Activated T-cell treated with anti-CD3 and anti-CD28 coated beads, Interleukin-2, amount 50 U/mL, for 4 hours (primary cell): Measurements from ENCODE around the gene PLPPR4. TPM values are rescaled to one million over a fixed set of nuclear protein-coding genes. Genes with fewer than 3 reads are reported as not detected.

ENCODE experiments used
- ATAC-seq, 2 donors: fragments of 200-7000 bp; cut with Tn5 transposase; one replicate each; pipeline ENCODE4 v1.10.0; 2021
- DNase-seq: peaks from one replicate; pipeline ENCODE4 v3.0.0-alpha.2; 2020
- H3K27me3 Mint-ChIP-seq: one replicate; pipeline ENCODE4 v1.8.0; 2021; ENCODE audit warnings: low read depth, mixed read lengths
- H3K36me3 Mint-ChIP-seq: one replicate; pipeline ENCODE4 v1.8.0; 2022; ENCODE audit warnings: mixed read lengths; ENCODE audit not compliant: insufficient read depth
- H3K4me1 Mint-ChIP-seq: one replicate; pipeline ENCODE4 v1.8.0; 2021; ENCODE audit warnings: low read depth, mixed read lengths
- H3K4me3 Mint-ChIP-seq: one replicate; pipeline ENCODE4 v1.8.0; 2021; ENCODE audit warnings: mild to moderate bottlenecking, moderate library complexity, mixed read lengths
- H3K9me3 Mint-ChIP-seq: one replicate; pipeline ENCODE4 v1.8.0; 2021; ENCODE audit warnings: mixed read lengths
- total RNA-seq, 3 donors: library from RNA; stranded (reverse); gene quantifications; one replicate each; pipeline ENCODE4 v1.2.1, GENCODE V29; 2021

Gene PLPPR4, protein sequence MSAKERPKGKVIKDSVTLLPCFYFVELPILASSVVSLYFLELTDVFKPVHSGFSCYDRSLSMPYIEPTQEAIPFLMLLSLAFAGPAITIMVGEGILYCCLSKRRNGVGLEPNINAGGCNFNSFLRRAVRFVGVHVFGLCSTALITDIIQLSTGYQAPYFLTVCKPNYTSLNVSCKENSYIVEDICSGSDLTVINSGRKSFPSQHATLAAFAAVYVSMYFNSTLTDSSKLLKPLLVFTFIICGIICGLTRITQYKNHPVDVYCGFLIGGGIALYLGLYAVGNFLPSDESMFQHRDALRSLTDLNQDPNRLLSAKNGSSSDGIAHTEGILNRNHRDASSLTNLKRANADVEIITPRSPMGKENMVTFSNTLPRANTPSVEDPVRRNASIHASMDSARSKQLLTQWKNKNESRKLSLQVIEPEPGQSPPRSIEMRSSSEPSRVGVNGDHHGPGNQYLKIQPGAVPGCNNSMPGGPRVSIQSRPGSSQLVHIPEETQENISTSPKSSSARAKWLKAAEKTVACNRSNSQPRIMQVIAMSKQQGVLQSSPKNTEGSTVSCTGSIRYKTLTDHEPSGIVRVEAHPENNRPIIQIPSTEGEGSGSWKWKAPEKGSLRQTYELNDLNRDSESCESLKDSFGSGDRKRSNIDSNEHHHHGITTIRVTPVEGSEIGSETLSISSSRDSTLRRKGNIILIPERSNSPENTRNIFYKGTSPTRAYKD
- not detected for total RNA-seq

DNA sequence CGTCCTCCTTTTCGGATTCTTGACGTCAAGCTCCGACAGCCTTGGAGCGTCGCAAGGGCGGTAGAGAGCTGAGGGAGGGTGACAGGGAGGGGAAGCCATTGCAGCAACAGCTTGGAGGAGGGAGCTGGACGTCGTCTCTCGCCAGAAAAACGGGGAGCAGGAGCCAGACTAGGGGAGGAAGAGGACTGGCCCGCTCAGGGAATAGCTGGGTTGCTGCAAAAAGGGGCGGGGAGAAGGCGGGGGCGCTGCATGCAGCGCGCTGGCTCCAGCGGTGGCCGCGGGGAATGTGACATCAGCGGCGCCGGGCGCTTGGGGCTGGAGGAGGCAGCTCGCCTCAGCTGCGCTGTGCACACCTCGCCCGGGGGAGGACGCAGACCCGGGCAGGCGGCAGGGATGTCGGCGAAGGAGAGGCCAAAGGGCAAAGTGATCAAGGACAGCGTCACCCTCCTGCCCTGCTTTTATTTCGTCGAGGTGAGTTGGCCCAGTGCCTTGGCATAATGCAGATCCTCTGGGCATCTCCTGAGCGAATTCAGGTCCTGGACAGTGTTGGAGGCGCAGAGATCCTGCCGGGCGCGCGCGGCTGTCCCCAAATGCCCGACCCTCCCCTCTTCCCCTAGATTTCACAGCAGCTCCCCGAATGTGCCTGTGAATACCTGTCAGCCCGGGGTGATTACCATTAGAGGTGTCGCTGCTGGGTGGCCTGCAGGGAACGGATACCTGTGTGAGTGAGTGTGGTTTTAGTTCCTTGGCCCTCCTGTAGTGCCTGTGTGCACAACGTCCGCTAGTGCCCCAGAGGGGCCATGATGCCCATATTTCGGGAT, at the start of gene PLPPR4:
Gene PLPPR4 (plus strand): TSS at position 292 of the 821 bp plus-strand sequence. CDS start 102 bp downstream, at position 394.
- H3K27me3 Mint-ChIP-seq = peaks cover 37% of the 10 kb centered on the region
- ATAC-seq (peak; percentile 32 to 51), DNase-seq (no peak)
- H3K9me3 Mint-ChIP-seq = no peaks in the 10 kb centered on the region
- peak within 1 kb of the TSS; percentile 6 for H3K4me3 Mint-ChIP-seq
- H3K36me3 Mint-ChIP-seq = no peaks in the 10 kb centered on the region
- no peaks in the 10 kb centered on the region for H3K4me1 Mint-ChIP-seq

DNA sequence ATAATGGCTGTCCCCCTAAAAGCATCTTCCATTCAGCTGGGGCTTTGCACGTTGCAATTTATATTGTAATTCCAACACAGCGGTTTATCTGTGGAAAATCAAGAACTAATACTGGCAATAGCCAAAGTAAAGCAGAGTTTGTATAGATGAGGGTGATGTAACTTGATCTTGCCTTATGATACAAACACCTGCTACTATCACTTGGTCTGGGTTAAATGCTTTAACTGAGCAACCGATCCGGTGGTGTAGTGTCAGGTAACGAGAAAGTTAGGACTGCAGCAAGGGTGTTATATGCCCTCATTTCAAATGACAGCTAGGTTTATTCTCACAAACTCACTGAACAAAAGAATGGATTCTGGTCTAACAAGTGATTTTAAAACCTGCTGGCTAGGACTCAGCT, 47.3 kb upstream of the PLPPR4 start:
- H3K27me3 Mint-ChIP-seq = peaks cover 5% of the 10 kb centered on the region
- no peak overlapping the region for H3K4me3 Mint-ChIP-seq
- no peaks in the 10 kb centered on the region for H3K36me3 Mint-ChIP-seq
- ATAC-seq (no peak), DNase-seq (no peak)
- H3K4me1 Mint-ChIP-seq = no peaks in the 10 kb centered on the region
- peaks cover 10% of the 10 kb centered on the region for H3K9me3 Mint-ChIP-seq

DNA sequence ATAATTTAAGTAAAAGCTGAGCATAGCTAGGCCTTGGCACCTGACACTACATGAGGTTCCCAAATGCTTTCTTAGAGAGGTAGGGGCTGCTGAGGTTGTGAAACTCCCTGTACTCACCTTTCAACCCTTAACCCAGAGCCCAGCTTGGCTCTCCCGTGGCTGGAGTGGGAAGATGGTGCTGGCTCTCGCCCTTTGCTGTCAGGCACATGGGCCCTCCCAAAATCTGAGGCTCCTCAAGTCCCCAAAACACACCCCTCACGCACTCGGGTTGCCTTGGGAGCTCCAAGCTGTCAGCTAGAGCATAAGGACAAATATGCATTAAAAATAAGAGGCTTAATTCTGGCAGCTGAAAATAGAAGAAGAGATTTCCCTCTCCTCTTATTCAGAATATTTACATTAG, 46.7 kb upstream of the PLPPR4 start:
- H3K4me1 Mint-ChIP-seq = no peaks in the 10 kb centered on the region
- H3K27me3 Mint-ChIP-seq = peaks cover 5% of the 10 kb centered on the region
- no peaks in the 10 kb centered on the region for H3K36me3 Mint-ChIP-seq
- DNase-seq (no peak), ATAC-seq (no peak)
- H3K4me3 Mint-ChIP-seq = no peak overlapping the region
- H3K9me3 Mint-ChIP-seq = peaks cover 10% of the 10 kb centered on the region

DNA sequence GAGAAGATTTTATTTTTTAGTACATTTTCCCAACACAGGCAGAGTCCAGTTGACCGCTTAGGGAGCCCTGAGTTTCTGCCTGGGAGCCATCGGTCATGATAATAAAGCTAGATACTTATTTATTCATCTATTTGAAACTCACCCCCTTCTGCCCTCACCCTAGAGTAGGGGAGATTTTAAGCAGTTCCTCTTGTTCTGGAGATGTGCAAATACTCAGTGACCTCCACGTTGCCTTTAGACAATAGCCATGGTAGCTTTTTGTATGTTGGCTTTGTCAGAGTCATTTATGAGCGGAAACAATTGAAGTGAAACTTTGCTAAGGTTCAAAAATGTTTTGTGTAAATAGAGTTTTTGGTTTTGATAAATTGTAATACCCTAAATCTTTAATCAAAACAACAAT, 45.7 kb upstream of the PLPPR4 start:
- Mint-ChIP-seq H3K4me3 (no peak overlapping the region), H3K4me1 (no peaks in the 10 kb centered on the region), H3K36me3 (no peaks in the 10 kb centered on the region), H3K9me3 (peaks cover 10% of the 10 kb centered on the region), H3K27me3 (peaks cover 5% of the 10 kb centered on the region)
- ATAC-seq = no peak
- DNase-seq = no peak

DNA sequence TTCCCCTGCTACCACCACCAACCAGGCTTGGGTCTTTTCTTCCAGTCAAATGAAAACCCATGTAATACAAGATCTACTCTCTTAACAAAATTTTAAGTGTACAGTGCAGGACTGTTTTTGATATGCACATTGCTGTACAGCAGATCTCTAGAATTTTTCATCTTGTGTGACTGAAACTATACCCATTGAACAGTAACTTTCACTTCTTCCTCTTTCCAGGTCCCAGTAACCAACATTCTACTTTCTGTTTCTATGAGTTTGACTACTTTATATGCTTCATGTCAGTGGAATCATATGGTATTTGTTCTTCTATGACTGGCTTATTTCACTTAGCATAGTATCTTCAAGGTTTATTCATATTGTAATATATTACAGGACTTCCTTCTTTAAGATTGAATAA, 45.3 kb upstream of the PLPPR4 start:
- Mint-ChIP-seq H3K36me3 (no peaks in the 10 kb centered on the region), H3K4me3 (no peak overlapping the region), H3K4me1 (no peaks in the 10 kb centered on the region), H3K9me3 (peaks cover 10% of the 10 kb centered on the region), H3K27me3 (peaks cover 5% of the 10 kb centered on the region)
- DNase-seq (no peak), ATAC-seq (peak in 1 of 2 donors; percentile 18)

DNA sequence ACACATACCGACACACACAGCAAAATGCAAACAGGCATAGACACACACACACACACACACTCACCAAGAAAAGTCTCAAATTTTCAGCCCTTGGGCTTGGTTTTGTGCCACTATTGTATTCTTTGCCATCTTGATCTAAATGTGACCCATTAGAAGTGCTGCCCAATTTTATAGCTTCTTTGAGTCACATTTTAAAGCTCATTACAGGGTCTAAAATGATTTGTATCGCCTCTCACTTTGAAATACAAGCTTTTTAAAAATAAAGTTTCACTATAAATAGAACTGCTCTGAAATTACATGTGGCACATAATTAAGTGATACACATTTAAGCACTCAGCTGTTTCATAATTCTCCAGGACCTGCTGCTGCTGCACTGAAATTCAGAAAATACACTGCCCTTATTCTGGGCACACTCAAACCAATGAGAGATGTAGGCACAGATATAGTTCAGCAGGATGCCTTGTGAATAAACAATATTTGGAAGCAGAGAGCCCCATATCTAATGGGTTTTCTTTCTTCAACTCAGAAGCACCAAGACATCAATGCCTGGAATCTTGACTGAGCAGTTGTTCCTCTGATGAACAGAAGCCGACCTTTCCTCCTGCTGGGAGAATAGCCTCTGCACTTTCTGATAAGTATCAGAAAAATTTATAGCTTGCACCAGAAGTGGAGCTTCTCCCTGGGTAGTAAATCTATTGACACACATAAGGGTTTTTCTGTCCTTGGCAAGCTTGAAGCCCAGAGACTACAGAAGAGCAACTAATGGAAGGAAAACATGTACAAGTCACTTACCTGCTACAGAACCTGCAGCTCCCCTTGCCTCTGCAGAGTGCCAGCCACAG, 37.0 kb upstream of the PLPPR4 start:
- no peaks in the 10 kb centered on the region for H3K9me3 Mint-ChIP-seq
- ATAC-seq = no peak

DNA sequence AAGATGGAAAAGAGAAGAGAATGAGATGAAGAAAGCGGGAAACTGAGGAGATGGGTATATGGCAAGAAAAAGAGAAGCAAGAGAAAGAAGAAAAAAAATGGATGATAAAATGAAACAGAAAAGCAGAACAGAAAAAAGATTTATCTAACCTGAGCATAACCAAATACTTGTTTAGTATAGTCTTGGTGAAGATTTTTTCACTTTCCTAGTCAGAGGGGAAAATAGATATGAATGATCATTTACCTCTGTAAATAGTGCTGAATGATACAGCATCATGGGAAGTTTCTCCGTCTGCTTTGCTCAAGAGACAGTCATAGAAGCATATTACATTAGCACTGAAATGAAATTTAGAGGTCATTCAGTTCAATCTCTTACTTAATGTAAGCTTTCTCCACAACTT, 36.1 kb upstream of the PLPPR4 start:
- DNase-seq (no peak), ATAC-seq (no peak)
- Mint-ChIP-seq H3K4me1 (no peaks in the 10 kb centered on the region), H3K27me3 (no peaks in the 10 kb centered on the region), H3K36me3 (no peaks in the 10 kb centered on the region), H3K9me3 (no peaks in the 10 kb centered on the region), H3K4me3 (no peak overlapping the region)

More for the DNA sequence above, 37.0 kb upstream of the PLPPR4 start:
- no peaks in the 10 kb centered on the region for H3K4me1 Mint-ChIP-seq
- DNase-seq = no peak
- no peaks in the 10 kb centered on the region for H3K27me3 Mint-ChIP-seq
- no peaks in the 10 kb centered on the region for H3K36me3 Mint-ChIP-seq
- no peak overlapping the region for H3K4me3 Mint-ChIP-seq

DNA sequence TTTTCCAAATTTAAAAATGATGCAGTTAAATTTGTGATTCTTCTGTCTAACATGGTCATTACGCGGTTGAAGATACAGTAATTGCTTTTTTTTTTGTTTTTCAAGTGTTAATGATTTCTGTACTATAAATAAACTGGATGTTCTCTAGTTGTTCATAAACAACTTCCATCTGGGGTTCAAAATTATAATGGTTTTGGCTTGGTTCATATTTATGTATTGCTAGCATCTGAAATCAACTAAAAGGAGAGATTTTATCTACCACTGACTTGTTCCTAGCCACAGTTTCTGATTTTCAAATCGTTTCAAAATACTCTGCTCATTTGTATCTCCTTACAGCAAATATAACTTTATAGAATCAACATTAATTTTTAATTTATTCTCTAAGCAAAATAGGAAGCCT, 35.2 kb upstream of the PLPPR4 start:
- no peaks in the 10 kb centered on the region for H3K36me3 Mint-ChIP-seq
- H3K4me1 Mint-ChIP-seq = no peaks in the 10 kb centered on the region
- no peaks in the 10 kb centered on the region for H3K27me3 Mint-ChIP-seq
- no peak overlapping the region for H3K4me3 Mint-ChIP-seq
- ATAC-seq = no peak
- no peaks in the 10 kb centered on the region for H3K9me3 Mint-ChIP-seq
- DNase-seq = no peak

DNA sequence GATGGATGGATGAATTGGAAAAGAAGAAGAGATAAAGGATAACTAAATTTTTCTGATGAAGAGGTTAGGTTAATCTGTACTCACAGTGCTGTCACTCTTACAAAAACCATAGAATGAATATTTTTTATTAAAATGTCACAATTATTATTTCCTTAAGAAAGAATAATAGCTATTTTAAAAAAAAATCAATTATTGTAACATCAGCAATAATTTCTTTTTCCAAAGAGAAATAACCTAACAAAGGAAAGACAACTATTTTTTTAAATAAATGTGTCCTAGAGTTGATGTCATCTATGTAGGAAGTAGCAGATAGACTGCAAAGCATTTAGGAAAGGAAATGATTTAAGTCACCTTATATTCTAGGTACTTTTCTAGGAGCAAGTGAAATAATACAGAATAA, 33.6 kb upstream of the PLPPR4 start:
- Mint-ChIP-seq H3K9me3 (no peaks in the 10 kb centered on the region), H3K4me1 (no peaks in the 10 kb centered on the region), H3K27me3 (no peaks in the 10 kb centered on the region), H3K4me3 (no peak overlapping the region), H3K36me3 (no peaks in the 10 kb centered on the region)
- ATAC-seq = no peak
- DNase-seq = no peak

DNA sequence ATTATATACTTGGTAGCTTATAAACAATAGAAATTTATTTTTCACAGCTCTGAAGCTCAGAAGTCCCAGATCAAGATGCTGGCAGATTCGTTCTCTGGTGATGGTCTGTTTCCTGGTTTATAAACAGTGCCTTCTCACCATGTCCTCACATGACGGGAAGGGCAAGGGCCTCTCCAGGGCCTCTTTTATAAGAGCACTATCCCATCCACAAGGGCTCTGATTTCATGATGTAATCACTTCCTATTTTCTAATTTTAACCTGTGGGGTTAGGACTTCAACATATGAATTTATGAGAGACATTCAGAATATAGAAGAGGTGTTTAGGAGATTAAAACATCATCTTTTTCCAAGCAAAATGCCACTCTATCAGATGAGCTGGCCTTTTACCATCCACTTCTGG, 32.1 kb upstream of the PLPPR4 start:
- Mint-ChIP-seq H3K4me1 (no peaks in the 10 kb centered on the region), H3K4me3 (no peak overlapping the region), H3K9me3 (no peaks in the 10 kb centered on the region), H3K36me3 (no peaks in the 10 kb centered on the region), H3K27me3 (no peaks in the 10 kb centered on the region)
- ATAC-seq = no peak
- no peak for DNase-seq

DNA sequence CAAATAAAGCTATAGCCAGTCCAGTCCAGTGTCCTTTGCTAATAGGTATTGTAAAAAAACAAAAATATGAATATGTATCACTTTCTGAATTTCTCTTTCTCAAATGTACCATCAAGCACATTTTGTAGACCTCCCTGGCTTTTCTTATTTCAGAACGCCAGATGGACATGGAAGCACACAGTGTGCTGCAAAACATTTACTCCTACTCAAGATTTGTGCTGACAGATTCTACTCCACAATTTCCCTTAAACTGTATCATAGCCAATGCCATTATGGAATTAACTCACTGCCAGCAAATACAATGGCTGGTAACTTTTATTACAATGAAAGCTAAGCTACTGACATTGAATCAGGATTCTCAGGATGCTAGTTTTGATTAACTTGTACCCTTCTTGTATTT, 30.8 kb upstream of the PLPPR4 start:
- no peak for DNase-seq
- Mint-ChIP-seq H3K36me3 (no peaks in the 10 kb centered on the region), H3K4me3 (no peak overlapping the region), H3K27me3 (no peaks in the 10 kb centered on the region), H3K9me3 (no peaks in the 10 kb centered on the region), H3K4me1 (no peaks in the 10 kb centered on the region)
- ATAC-seq = no peak

DNA sequence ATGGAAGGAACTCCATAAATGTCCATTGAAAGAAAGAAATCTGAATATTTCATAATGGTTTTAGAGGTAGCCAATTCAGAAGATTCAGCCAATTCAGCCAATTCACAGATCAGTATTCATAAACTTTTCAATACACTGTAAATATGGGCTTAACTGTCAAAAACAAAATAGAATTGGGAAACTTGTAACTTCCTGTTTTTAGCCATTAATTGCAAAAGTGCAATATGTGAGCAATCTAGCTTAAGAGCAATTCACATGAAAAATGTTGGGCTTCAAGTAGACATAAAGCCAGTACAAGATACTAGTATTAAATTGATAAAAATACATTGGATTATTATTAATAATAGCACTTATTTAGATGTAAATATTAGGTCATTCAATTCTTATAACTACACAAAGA, 27.5 kb upstream of the PLPPR4 start:
- H3K4me3 Mint-ChIP-seq = no peak overlapping the region
- peaks cover 2% of the 10 kb centered on the region for H3K27me3 Mint-ChIP-seq
- ATAC-seq (no peak), DNase-seq (no peak)
- H3K4me1 Mint-ChIP-seq = no peaks in the 10 kb centered on the region
- H3K36me3 Mint-ChIP-seq = no peaks in the 10 kb centered on the region
- H3K9me3 Mint-ChIP-seq = no peaks in the 10 kb centered on the region

DNA sequence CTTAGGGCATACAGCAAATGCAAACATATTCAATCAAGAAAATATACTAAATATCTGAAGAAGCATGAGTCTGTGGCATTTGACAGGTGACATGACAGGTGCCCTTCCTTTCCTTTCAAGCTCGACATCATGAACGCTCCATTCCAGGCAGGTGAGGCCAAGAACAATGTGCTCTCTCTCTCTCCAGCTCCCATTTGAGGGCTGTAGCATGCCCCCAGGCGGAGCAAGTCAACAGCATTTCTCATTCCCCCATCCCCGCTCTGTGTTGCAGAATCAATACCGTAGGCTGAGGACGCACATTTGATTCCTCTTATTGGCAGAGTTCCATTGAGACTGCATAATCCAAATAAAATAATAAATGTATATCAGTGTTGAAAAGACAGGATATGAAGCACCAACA, 24.6 kb upstream of the PLPPR4 start:
- Mint-ChIP-seq H3K36me3 (no peaks in the 10 kb centered on the region), H3K27me3 (peaks cover 2% of the 10 kb centered on the region), H3K4me3 (no peak overlapping the region), H3K4me1 (no peaks in the 10 kb centered on the region), H3K9me3 (no peaks in the 10 kb centered on the region)
- no peak for ATAC-seq
- no peak for DNase-seq

DNA sequence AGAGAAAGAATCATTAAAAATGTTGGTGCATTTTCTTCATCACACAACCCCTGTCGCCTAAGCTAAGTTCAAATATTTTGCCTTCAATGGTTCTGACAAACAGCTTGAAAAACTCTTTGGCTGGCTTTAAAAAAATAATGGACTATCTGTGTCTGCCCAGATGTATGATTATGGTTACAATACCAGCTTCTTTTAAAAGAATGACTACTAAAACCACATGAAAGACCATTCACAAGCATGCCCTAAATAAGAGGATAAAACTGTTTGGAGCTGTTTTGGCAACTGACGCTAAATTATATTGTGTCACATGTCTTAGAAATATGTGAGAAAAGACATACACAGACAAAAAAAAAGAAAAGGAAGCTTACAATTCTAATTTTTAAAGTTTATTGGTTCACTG, 23.7 kb upstream of the PLPPR4 start:
- H3K36me3 Mint-ChIP-seq = no peaks in the 10 kb centered on the region
- ATAC-seq (no peak), DNase-seq (no peak)
- H3K27me3 Mint-ChIP-seq = peaks cover 2% of the 10 kb centered on the region
- no peaks in the 10 kb centered on the region for H3K4me1 Mint-ChIP-seq
- no peak overlapping the region for H3K4me3 Mint-ChIP-seq
- no peaks in the 10 kb centered on the region for H3K9me3 Mint-ChIP-seq
